OCI-LY3 (cell line): ENCODE measurements around the gene GNPDA1.

Experiments
- EZH2phosphoT487 ChIP-seq: fragments of 200-600 bp; shearing (Covaris generic); IDR thresholded peaks from 2 replicates; pipeline ENCODE4 v1.6.1; 2018; ENCODE audit warnings: antibody characterized with exemption, mixed run types, low read depth
- TF ChIP-seq, protein P1 (sequence below): fragments of 200-600, 300-600 bp; sonication (generic); IDR thresholded peaks from 2 replicates; pipeline ENCODE4 v1.5.1; 2014; ENCODE audit warnings: antibody characterized with exemption, low read length, low read depth

GRCh38 chr5:141969783-141970771 is 42.8 kb downstream of the GNPDA1 start:
- TF ChIP-seq, protein P1, sequence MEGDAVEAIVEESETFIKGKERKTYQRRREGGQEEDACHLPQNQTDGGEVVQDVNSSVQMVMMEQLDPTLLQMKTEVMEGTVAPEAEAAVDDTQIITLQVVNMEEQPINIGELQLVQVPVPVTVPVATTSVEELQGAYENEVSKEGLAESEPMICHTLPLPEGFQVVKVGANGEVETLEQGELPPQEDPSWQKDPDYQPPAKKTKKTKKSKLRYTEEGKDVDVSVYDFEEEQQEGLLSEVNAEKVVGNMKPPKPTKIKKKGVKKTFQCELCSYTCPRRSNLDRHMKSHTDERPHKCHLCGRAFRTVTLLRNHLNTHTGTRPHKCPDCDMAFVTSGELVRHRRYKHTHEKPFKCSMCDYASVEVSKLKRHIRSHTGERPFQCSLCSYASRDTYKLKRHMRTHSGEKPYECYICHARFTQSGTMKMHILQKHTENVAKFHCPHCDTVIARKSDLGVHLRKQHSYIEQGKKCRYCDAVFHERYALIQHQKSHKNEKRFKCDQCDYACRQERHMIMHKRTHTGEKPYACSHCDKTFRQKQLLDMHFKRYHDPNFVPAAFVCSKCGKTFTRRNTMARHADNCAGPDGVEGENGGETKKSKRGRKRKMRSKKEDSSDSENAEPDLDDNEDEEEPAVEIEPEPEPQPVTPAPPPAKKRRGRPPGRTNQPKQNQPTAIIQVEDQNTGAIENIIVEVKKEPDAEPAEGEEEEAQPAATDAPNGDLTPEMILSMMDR = no peak
- no peak for TF ChIP-seq EZH2phosphoT487
